ENCODE measurements around the gene DMD. TPM values are rescaled to one million over a fixed set of nuclear protein-coding genes. Genes with fewer than 3 reads are reported as not detected.

The DMD gene
- total and polyA plus RNA-seq, 2 donors (not counting 1 experiment from before 2014, with no cell fraction given): 2.0 to 51.8 TPM

- POLR2A ChIA-PET: no interaction called here
- Histone ChIP-seq H3K79me2 (ENCODE audit: control insufficient read depth, insufficient read depth, low read length) (no peaks in the 10 kb centered on the region), H3K4me2 (replicated peaks; ENCODE audit: low read depth, low read length, poor library complexity, severe bottlenecking) (no peak overlapping the region), H3K27ac (ENCODE audit: low read length in 2 of 2) (no peak overlapping the region), H4K20me1 (ENCODE audit: control insufficient read depth, insufficient read depth, low read length, poor library complexity, severe bottlenecking) (no peaks in the 10 kb centered on the region), H3K36me3 (replicated peaks in 1 of 2; ENCODE audit: control extremely low read depth in 1 of 2, control insufficient read depth in 1 of 2, extremely low read depth in 1 of 2, insufficient read depth in 2 of 2, low read length in 1 of 2) (no peaks in the 10 kb centered on the region), H2AFZ (ENCODE audit: insufficient read depth, low read depth, low read length, poor library complexity, severe bottlenecking) (no peak overlapping the region), H3K9me3 (ENCODE audit: control extremely low read depth in 1 of 3, control insufficient read depth in 2 of 3, insufficient read depth in 1 of 3, low read length in 2 of 3) (no peaks in the 10 kb centered on the region), H3K4me3 (ENCODE audit: control extremely low read depth in 1 of 5, extremely low read depth in 1 of 5, insufficient read depth in 1 of 5, low read depth in 2 of 5, low read length in 4 of 5) (no peak overlapping the region), H3K9ac (ENCODE audit: low read length) (no peak overlapping the region), H3K27me3 (replicated peaks in 1 of 4; ENCODE audit: control extremely low read depth in 1 of 4, control insufficient read depth in 3 of 4, insufficient read depth in 4 of 4, low read length in 3 of 4) (no peaks in the 10 kb centered on the region), H3K4me1 (ENCODE audit: control insufficient read depth in 2 of 2, insufficient read depth in 2 of 2, low read length in 2 of 2) (no peaks in the 10 kb centered on the region)
- Mint-ChIP-seq H3K27me3 (no peaks in the 10 kb centered on the region), H3K27ac (no peak overlapping the region), H3K4me1 (no peaks in the 10 kb centered on the region), H3K9me3 (ENCODE audit: insufficient read depth) (no peaks in the 10 kb centered on the region), H3K4me3 (no peak overlapping the region)
- no peak for DNase-seq
- intact Hi-C loops (cut with micrococcal nuclease): no loop called here
- no peak for ATAC-seq (ENCODE audit: low read depth)
- TF ChIP-seq CTCF (IDR thresholded peaks at IDR 0.05): no peak
- no peak for TF ChIP-seq EZH2 (IDR thresholded peaks at IDR 0.05; ENCODE audit: borderline replicate concordance, insufficient read depth, low read depth, low read length, poor library complexity, severe bottlenecking)
- CTCF ChIA-PET: no interaction called here
- no CpG with 5 or more reads among the region's 2 CpGs for WGBS (ENCODE audit: insufficient coverage)
Measured at GRCh38 chrX:31114858-31115257, 2096.5 kb downstream of the DMD start.

- ATAC-seq (ENCODE audit: low read depth): no peak
- Mint-ChIP-seq H3K9me3 (ENCODE audit: insufficient read depth) (no peaks in the 10 kb centered on the region), H3K27me3 (no peaks in the 10 kb centered on the region), H3K4me1 (no peaks in the 10 kb centered on the region), H3K27ac (no peak overlapping the region), H3K4me3 (no peak overlapping the region)
- H3K27ac ChIP-seq (ENCODE audit: low read length in 2 of 2): no peak overlapping the region
- H3K4me2 ChIP-seq (replicated peaks; ENCODE audit: low read depth, low read length, poor library complexity, severe bottlenecking): no peak overlapping the region
- H3K79me2 ChIP-seq (ENCODE audit: control insufficient read depth, insufficient read depth, low read length): no peaks in the 10 kb centered on the region
- H3K4me1 ChIP-seq (ENCODE audit: control insufficient read depth in 2 of 2, insufficient read depth in 2 of 2, low read length in 2 of 2): no peaks in the 10 kb centered on the region
- no peak overlapping the region for H3K4me3 ChIP-seq (ENCODE audit: control extremely low read depth in 1 of 5, extremely low read depth in 1 of 5, insufficient read depth in 1 of 5, low read depth in 2 of 5, low read length in 4 of 5)
- TF ChIP-seq CTCF (IDR thresholded peaks at IDR 0.05) (no peak), EZH2 (IDR thresholded peaks at IDR 0.05; ENCODE audit: borderline replicate concordance, insufficient read depth, low read depth, low read length, poor library complexity, severe bottlenecking) (no peak)
- 13% methylated on average over 1 of the region's 5 CpGs for WGBS (ENCODE audit: insufficient coverage)
- no peaks in the 10 kb centered on the region for H3K9me3 ChIP-seq (ENCODE audit: control extremely low read depth in 1 of 3, control insufficient read depth in 2 of 3, insufficient read depth in 1 of 3, low read length in 2 of 3)
- H3K9ac ChIP-seq (ENCODE audit: low read length): no peak overlapping the region
- H3K27me3 ChIP-seq (replicated peaks in 1 of 4; ENCODE audit: control extremely low read depth in 1 of 4, control insufficient read depth in 3 of 4, insufficient read depth in 4 of 4, low read length in 3 of 4): no peaks in the 10 kb centered on the region
- ChIA-PET POLR2A (interaction anchor here (0.6 kb wide), 1 partner anchor 376 kb away, joined by 3 read pairs; no protein-coding TSS in a partner anchor), CTCF (no interaction called here)
- H4K20me1 ChIP-seq (ENCODE audit: control insufficient read depth, insufficient read depth, low read length, poor library complexity, severe bottlenecking): no peaks in the 10 kb centered on the region
- no peak for DNase-seq
- H2AFZ ChIP-seq (ENCODE audit: insufficient read depth, low read depth, low read length, poor library complexity, severe bottlenecking): no peak overlapping the region
- intact Hi-C loops (cut with micrococcal nuclease): no loop called here
- H3K36me3 ChIP-seq (replicated peaks in 1 of 2; ENCODE audit: control extremely low read depth in 1 of 2, control insufficient read depth in 1 of 2, extremely low read depth in 1 of 2, insufficient read depth in 2 of 2, low read length in 1 of 2): no peaks in the 10 kb centered on the region
Measured at GRCh38 chrX:31112226-31112999, 2098.9 kb downstream of the DMD start.
